HEK293 (cell line): ENCODE data around the gene GGTLC2.
"Not testable (repeated sequence)": the region's sequence is repeated elsewhere in the genome, so short reads cannot be mapped to it uniquely, and the experiment has no call there.

Experiments used
- PATZ1 ChIP-seq: fragments of 450-650 bp; formaldehyde crosslinking; IDR thresholded peaks from 2 replicates; pipeline ENCODE4 v1.5.1; 2016; ENCODE audit warnings: missing biosample characterization, missing genetic modification characterization
- SP2 ChIP-seq: fragments of 450-650 bp; formaldehyde crosslinking; IDR thresholded peaks from 2 replicates; pipeline ENCODE4 v1.5.1; 2016; ENCODE audit warnings: missing biosample characterization, missing genetic modification characterization
- TRIM28 ChIP-seq: IDR thresholded peaks from 2 replicates; pipeline ENCODE4 v1.6.1; 2011; ENCODE audit warnings: low read length, control low read depth, borderline replicate concordance
- ZNF324 ChIP-seq: fragments of 450-650 bp; formaldehyde crosslinking; IDR thresholded peaks from 2 replicates; pipeline ENCODE4 v1.5.1; 2016; ENCODE audit warnings: missing biosample characterization, missing genetic modification characterization
- ZNF530 ChIP-seq: fragments of 450-650 bp; formaldehyde crosslinking; IDR thresholded peaks from 2 replicates; pipeline ENCODE4 v1.5.1; 2016; ENCODE audit warnings: low read depth, missing biosample characterization, missing genetic modification characterization
- ZNF558 ChIP-seq: fragments of 450-650 bp; formaldehyde crosslinking; IDR thresholded peaks from 2 replicates; pipeline ENCODE4 v1.5.1; 2016; ENCODE audit warnings: missing biosample characterization, missing genetic modification characterization
- TF ChIP-seq, protein P1 (sequence below): fragments of 450-650 bp; formaldehyde crosslinking; IDR thresholded peaks from 2 replicates; pipeline ENCODE4 v1.5.1; 2016; ENCODE audit warnings: missing biosample characterization, missing genetic modification characterization
- TF ChIP-seq, protein P2 (sequence below): fragments of 450-650 bp; formaldehyde crosslinking; IDR thresholded peaks from 2 replicates; pipeline ENCODE4 v1.5.1; 2016; ENCODE audit warnings: missing biosample characterization, missing genetic modification characterization

DNA sequence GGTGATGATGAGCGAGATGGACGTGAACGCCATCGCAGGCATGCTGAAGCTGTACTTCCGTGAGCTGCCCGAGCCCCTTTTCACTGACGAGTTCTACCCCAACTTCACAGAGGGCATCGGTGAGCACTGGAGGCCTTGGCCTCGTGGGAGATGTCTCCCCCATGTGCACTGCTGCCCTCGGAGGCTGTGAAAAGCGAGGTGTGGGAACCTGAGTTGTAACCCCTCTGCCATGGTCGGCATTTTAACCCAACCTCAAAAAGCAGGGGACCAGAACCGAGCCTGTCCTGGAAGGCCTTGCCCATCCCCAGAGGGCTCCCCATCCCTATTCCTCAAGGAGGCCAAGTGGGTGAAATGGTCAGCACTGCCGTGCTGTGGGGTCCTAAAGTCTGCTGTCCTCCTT is 10.9 kb upstream of the GGTLC2 start:
- TF ChIP-seq, protein P1, sequence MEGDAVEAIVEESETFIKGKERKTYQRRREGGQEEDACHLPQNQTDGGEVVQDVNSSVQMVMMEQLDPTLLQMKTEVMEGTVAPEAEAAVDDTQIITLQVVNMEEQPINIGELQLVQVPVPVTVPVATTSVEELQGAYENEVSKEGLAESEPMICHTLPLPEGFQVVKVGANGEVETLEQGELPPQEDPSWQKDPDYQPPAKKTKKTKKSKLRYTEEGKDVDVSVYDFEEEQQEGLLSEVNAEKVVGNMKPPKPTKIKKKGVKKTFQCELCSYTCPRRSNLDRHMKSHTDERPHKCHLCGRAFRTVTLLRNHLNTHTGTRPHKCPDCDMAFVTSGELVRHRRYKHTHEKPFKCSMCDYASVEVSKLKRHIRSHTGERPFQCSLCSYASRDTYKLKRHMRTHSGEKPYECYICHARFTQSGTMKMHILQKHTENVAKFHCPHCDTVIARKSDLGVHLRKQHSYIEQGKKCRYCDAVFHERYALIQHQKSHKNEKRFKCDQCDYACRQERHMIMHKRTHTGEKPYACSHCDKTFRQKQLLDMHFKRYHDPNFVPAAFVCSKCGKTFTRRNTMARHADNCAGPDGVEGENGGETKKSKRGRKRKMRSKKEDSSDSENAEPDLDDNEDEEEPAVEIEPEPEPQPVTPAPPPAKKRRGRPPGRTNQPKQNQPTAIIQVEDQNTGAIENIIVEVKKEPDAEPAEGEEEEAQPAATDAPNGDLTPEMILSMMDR (tag by site-specific recombination): not testable (repeated sequence)
- TF ChIP-seq ZNF530 (tag by site-specific recombination); ZNF558 (tag by site-specific recombination); TRIM28; ZNF324 (tag by site-specific recombination); PATZ1; SP2 (tag by site-specific recombination): not testable (repeated sequence)
- TF ChIP-seq, protein P2, sequence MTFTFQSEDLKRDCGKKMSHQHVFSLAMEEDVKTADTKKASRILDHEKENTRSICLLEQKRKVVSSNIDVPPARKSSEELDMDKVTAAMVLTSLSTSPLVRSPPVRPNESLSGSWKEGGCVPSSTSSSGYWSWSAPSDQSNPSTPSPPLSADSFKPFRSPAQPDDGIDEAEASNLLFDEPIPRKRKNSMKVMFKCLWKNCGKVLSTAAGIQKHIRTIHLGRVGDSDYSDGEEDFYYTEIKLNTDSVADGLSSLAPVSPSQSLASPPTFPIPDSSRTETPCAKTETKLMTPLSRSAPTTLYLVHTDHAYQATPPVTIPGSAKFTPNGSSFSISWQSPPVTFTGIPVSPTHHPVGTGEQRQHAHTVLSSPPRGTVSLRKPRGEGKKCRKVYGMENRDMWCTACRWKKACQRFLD (tag by site-specific recombination): not testable (repeated sequence)
